ENCODE measurements around the gene GNL3.
A peak's percentile ranks its signal among the peaks of the same experiment; 100 is the strongest.
"Not testable (repeated sequence)": the region's sequence is repeated elsewhere in the genome, so short reads cannot be mapped to it uniquely, and the experiment has no call there.

The GNL3 gene

GRCh38 chr3:52685709-52686691 lies at the start of gene GNL3, which contains the start of gene PBRM1:
TSS of gene GNL3 (plus strand) at chr3:52686032. CDS start at chr3:52686093, 61 bp downstream.
TSS of gene PBRM1 (minus strand) at chr3:52685913.
- DNase-seq: peak; percentile 84

- DNase-seq: no peak
Measured at GRCh38 chr3:52636673-52637072, 49.2 kb upstream of the GNL3 start.

DNA sequence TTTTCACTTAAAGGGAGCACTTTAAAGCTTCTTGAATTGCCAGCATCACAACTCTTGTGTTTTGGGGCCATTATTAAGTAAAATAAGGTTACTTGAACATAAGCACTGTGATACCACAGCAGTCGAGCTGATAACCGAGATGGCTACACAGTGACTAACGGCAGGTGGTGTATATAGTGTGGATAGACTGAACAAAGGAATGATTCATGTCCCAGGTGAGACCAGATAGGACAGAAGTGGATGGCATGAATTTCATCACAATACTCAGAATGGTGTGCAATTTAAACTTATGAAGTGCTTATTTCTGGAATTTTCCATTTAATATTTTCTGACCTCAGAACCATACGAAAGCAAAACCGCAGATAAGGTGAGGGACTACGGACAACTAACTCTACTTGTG lies 40.3 kb upstream of the GNL3 start:
- DNase-seq: no peak

DNA sequence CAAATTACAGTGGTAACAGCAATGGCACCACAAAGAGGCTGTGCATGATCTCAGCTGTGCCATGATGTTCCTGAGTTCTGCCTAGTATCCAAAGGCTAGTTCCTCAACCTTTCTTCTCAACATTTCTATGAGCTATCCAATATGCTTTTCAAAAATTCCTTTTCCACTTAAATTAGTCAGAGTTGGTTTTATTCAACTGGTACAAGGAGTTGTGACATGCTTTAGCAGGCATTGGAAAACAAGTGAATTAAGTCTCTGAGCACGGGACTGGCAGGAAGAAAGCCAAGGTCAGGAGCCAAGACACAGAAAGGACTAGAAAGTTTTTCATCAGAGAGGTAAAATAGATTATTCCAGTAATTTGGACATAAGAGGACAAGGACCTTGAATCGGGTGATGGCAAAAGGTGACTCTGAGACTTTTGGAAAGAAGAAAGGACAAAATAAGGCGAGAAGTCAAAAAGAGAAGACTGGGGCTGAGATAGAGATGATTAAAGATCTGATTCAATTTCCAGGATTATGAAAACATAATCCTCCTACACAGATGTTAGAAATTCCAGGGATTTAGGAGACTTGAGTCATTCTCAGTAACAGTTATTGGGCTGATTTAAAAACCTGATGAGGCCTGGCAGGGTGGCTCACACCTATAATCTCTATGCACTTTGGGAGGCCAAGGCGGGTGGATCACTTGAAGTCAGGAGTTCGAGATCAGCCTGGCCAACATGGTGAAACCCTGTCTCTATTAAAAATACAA lies 36.2 kb upstream of the GNL3 start:
- peak; percentile 42 for DNase-seq

DNA sequence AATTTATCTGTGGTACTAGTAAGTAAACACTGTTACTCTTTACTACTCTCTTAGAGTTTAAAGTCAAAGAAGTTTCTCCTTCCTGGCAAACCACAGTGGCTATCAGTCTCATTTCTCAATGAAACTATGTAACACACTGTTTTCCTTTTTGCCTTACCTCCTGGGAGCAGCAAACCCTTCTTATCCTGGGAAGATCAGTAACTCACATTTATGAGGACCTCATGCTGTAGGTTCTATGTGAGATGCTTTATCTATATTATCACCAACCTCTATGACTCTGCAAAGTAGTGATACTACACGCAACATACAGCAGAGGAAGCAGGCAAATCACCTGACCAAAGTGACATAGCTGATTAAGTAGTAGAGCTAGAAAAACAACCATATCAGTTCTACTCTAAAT lies 35.4 kb upstream of the GNL3 start:
- peak; percentile 4 for DNase-seq

DNA sequence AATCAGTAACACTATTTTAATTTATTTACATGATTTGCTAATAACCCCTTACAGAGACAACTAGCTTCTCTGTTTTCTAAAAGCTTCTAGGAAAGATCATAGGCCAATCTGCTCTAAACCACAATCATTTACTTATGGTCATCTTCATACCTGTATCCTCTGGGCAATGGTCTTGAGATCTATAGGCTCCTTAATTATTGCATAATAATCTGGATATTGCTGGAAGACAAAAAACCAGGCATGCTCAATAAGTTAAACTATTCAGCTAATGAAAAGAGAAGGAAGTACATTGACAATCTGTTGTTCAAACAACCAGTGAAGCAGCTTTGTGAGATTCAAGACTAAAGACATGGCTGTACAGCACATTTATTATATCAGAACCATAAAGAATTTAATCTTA lies 34.2 kb upstream of the GNL3 start:
- DNase-seq: no peak

DNA sequence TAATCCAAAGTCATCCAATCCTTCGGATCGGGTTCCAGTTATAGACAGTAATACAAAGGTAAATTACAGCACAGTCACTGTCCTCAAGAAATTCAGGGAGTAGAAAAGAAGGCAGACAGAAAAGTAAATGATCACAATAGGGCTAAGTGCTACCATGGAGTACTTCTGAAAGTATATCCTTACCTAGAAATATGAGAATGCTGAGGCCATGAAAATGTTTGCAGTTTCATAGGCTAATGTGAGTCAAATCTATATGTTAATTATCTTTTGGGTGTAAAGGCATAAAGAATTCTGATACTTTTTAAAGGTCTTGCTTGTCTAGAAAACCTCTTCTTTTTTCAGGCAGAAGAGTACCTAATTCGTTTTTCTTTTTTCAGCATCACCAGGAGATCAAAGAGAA lies 29.9 kb upstream of the GNL3 start:
- DNase-seq: no peak

GRCh38 chr3:52660046-52660445 lies 25.8 kb upstream of the GNL3 start:
- DNase-seq: no peak

GRCh38 chr3:52663098-52663497 lies 22.7 kb upstream of the GNL3 start:
- no peak for DNase-seq

- DNase-seq: peak; percentile 89
Measured at GRCh38 chr3:52670621-52671521, 15.0 kb upstream of the GNL3 start.

- no peak for DNase-seq
Measured at GRCh38 chr3:52671676-52672075, 14.2 kb upstream of the GNL3 start.

DNA sequence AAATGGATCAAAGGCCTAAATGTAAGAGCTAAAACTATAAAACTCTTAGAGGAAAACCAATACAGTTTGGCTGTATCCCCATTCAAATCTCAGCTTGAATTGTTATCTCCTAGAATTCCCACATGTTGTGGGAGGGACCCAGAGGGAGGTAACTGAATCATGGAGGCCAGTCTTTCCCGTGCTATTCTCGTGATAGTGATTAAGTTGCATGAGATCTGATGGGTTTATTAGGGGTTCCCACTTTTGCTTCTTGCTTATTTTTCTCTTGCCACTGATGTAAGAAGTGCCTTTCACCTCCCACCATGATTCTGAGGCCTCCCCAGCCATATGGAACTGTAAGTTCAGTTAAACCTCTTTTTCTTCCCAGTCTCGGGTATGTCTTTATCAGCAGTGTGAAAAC lies 9.6 kb upstream of the GNL3 start:
- DNase-seq: not testable (repeated sequence)

GRCh38 chr3:52678265-52679198 lies 7.3 kb upstream of the GNL3 start:
- DNase-seq: no peak

- DNase-seq: no peak
Measured at GRCh38 chr3:52679199-52679538, 6.7 kb upstream of the GNL3 start.

DNA sequence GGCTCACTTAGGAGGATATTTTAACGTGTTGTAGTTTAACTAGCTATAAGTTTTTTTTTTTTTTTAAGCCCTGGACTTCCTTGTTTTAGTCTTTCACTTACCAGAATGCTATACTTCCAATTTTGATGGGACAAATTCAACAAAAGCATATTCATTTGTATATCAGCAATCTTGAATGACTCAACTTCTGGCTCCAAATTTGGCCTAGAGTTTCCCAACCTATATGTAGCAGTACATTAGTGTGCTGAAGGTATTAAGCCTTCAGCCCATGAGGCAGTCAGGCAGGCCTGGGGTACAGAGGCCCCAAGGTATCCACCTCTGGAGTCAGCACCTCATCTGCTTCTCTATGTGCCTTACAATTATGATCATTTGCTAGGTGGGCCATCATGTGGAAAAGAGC lies 6.0 kb upstream of the GNL3 start:
- DNase-seq: no peak

- DNase-seq: no peak
Measured at GRCh38 chr3:52681596-52681995, 4.2 kb upstream of the GNL3 start.

DNA sequence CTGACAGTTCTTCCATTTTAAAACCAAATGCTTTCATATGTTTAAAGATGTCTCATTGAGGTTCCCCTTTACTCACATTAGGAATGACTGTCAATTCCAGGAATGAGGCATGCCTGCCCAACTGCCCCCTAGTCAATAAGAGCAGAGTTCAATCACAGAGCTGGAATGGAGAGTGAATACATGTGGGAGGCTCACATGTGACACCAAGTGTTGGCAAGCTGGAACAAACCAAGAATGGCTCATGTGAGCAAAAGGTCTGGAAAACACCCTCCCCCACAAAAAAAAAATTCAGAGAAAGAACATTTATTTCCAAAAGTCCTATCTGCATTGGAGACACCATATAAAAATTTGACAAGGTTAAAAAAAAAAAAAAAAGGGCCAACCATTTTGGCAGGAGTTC lies 3.8 kb upstream of the GNL3 start:
- DNase-seq: peak; percentile 19

- no peak for DNase-seq
Measured at GRCh38 chr3:52683611-52684010, 2.2 kb upstream of the GNL3 start.

- DNase-seq: no peak
Measured at GRCh38 chr3:52684184-52684583, 1.6 kb upstream of the GNL3 start.

- peak; percentile 24 for DNase-seq
Measured at GRCh38 chr3:52685285-52685708, 535 bp upstream of the GNL3 start.

DNA sequence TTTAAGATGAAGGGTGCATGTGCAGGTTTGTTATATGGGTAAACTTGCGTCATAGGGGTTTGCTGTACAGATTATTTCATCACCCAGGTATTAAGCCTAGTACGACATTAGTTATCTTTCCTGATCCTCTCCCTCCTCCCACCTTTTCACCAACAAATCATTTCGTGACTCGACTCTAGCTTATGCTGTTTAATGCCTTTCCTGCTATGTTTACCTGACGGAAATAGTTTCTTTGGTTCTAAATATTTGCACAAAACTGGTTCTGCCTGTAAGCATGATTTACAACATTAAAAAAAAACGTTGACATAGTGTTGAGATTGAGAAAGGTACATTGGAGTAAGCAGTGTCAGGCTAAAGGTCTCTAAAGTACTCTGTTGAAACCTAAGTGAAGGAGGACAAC lies 2.4 kb downstream of the GNL3 start:
- DNase-seq: no peak

DNA sequence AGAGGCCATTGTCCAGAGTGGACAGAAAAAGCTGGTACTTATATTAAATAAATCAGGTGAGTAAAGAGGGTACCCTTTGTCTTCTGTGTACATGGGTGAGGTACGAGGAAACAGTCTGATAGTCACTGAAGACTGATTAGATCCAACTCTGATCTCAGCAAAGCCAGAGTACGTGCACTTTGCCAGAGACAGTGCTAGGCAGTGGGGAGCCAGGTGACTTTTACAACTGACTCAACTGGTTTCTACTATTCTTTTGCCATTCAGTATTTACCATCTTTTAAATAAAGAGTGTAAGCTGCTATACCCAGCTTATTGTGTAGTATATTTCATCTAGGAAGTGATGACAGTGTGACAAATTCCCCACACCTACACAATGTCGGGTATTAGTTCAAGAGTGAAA lies 3.3 kb downstream of the GNL3 start:
- no peak for DNase-seq
